Right lobe of liver (tissue), 6 donors: Measurements from ENCODE around the gene KCNMA1. TPM values are rescaled to one million over a fixed set of nuclear protein-coding genes. Genes with fewer than 3 reads are reported as not detected.

Source experiments
- ATAC-seq, 4 donors: fragments of 200-7000 bp; cut with Tn5 transposase; one replicate each; pipeline ENCODE4 v1.9.1; 2020; ENCODE audit warnings: mild to moderate bottlenecking in 4 of 4, moderate library complexity in 4 of 4
- DNase-seq, 3 donors: peaks; one replicate each; pipeline ENCODE4 v3.0.0-alpha.2; 2020
- H3K27ac ChIP-seq, 3 donors: fragments of 200-600 bp; one replicate each; pipeline ENCODE4 v1.8.0; 2022
- H3K27me3 ChIP-seq, 2 donors: fragments of 200-600 bp; one replicate each; pipeline ENCODE4 v1.8.0; 2022
- H3K36me3 ChIP-seq, 4 donors: fragments of 200-600 bp; sonication (generic) in 1 of 4; one replicate each; pipeline versions ENCODE4 v1.5.1 to v1.8.0; 2017 to 2022; ENCODE audit warnings: control low read depth in 1 of 4
- H3K4me1 ChIP-seq, 4 donors: fragments of 200-600 bp; sonication (generic) in 1 of 4; one replicate each; pipeline versions ENCODE4 v1.5.1 to v1.8.0; 2017 to 2022; ENCODE audit warnings: control low read depth in 1 of 4
- H3K4me3 ChIP-seq, 3 donors: fragments of 200-600 bp; one replicate each; pipeline ENCODE4 v1.8.0; 2022
- H3K9me3 ChIP-seq, 4 donors: fragments of 200-600 bp; sonication (generic) in 1 of 4; one replicate each; pipeline versions ENCODE4 v1.5.1 to v1.8.0; 2017 to 2022; ENCODE audit warnings: control low read depth in 1 of 4
- POLR2A ChIP-seq: fragments of 450-650 bp; IDR thresholded peaks from one replicate; pipeline ENCODE4 v1.6.1; 2017; ENCODE audit warnings: antibody characterized with exemption, mild to moderate bottlenecking
- WGBS: methylation state at CpG from one replicate; pipeline ENCODE4 v1.1.6; 2018; ENCODE audit warnings: low coverage, low lambda C conversion rate; ENCODE audit not compliant: insufficient coverage; ENCODE audit errors: missing lambda C conversion rate; 5-methylcytosine and 5-hydroxymethylcytosine counted together
- intact Hi-C, 2 donors: fragments of 100-400 bp; cut with DNase I; formaldehyde crosslinking; loops; one replicate each; pipeline versions ENCODE4 v1.11.2 to v1.14.1; 2022
- total RNA-seq, 6 experiments: library from RNA; depleted of rRNA in 2 of 6; stranded (reverse); fragments of >200 nt in 2 of 6; fragmentation: NEBNext Ultra II Directional in 3 of 6; extraction: Animal tissue kit (Norgen Biotek cat#: 25700) in 3 of 6; gene quantifications; one replicate each; pipeline versions ENCODE4 v1.1.0 to v1.2.4, GENCODE V29; 2016 to 2023
- TF ChIP-seq, protein P1 (sequence below), 4 donors: fragments of 200-600 bp in 3 of 4; fragments of 450-650 bp in 1 of 4; IDR thresholded peaks; one replicate each; pipeline versions ENCODE4 v1.5.1 to v1.8.0; 2016 to 2022; ENCODE audit warnings: antibody characterized with exemption in 4 of 4, mild to moderate bottlenecking in 2 of 4
- donor health status: DM: no; HTN: yes; CAD: no.
- donor health status: DM: no; HTN: no; CAD: no.
- donor health status: DM: no; HTN: no; CAD: no.
- donor health status: DM: no; HTN: yes; CAD: no.
- donor health status: DM: no; HTN: yes; CAD: no.

Gene KCNMA1
- total RNA-seq, 6 experiments from 2014 or later, result 5.7 to 48.0 (median 15.1) TPM

DNA sequence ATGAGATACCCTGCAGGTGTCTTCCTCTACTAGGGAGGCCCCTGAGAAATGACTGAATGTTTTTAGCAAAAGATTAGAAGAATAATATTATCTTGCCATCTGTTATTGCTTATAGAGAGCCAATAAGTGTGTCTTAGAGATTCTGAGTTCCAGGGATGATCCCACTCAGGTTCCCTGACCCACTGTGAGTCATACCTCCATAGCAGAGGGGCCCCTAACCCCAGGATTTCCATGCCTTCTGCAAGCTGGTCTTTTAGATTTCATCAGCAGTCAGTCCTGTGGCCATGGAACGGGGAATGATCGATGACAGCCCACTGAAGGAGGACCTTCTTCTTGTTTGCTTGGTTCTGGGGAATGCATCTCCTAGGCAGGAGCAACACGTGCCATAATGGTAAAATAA is 333.4 kb downstream of the KCNMA1 start:
- WGBS, result 85% methylated on average over 3 of the region's 3 CpGs
- no peak overlapping the region for H3K4me3 ChIP-seq
- no peak overlapping the region for H3K27ac ChIP-seq
- DNase-seq (no peak), ATAC-seq (no peak)
- no peaks in the 10 kb centered on the region for H3K9me3 ChIP-seq
- no peaks in the 10 kb centered on the region for H3K36me3 ChIP-seq
- H3K4me1 ChIP-seq, result peaks cover 0 to 6% (median 0%) of the 10 kb centered on the region in 4 donors
- intact Hi-C loops, result no loop called here
- no peak for TF ChIP-seq POLR2A
- TF ChIP-seq, protein P1, sequence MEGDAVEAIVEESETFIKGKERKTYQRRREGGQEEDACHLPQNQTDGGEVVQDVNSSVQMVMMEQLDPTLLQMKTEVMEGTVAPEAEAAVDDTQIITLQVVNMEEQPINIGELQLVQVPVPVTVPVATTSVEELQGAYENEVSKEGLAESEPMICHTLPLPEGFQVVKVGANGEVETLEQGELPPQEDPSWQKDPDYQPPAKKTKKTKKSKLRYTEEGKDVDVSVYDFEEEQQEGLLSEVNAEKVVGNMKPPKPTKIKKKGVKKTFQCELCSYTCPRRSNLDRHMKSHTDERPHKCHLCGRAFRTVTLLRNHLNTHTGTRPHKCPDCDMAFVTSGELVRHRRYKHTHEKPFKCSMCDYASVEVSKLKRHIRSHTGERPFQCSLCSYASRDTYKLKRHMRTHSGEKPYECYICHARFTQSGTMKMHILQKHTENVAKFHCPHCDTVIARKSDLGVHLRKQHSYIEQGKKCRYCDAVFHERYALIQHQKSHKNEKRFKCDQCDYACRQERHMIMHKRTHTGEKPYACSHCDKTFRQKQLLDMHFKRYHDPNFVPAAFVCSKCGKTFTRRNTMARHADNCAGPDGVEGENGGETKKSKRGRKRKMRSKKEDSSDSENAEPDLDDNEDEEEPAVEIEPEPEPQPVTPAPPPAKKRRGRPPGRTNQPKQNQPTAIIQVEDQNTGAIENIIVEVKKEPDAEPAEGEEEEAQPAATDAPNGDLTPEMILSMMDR (IDR thresholded peaks at IDR 0.05), result no peak
- H3K27me3 ChIP-seq, result no peaks in the 10 kb centered on the region

DNA sequence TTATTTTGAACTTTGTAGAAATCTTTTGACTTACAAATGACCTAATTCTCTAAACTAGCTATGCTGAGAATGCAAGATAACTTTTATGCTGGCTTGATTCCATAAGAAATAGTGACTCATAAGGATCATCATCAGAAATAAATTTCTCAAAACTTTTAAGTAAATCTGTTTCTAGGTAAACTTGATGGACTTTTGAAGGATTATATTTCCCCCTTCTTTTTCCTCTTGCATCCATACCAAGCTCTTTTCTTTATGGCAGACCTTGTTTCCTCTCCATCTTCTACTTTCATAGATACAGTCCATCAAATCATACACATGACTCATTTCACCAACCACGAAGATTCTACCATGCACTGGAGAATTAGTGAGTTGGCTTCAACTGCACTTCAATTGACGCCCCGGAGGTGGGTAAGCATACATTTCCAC is 336.3 kb downstream of the KCNMA1 start:
- Histone ChIP-seq H3K9me3 (no peaks in the 10 kb centered on the region), H3K27me3 (no peaks in the 10 kb centered on the region), H3K27ac (no peak overlapping the region), H3K4me3 (no peak overlapping the region), H3K4me1 (peaks cover 0 to 16% (median 5%) of the 10 kb centered on the region in 4 donors), H3K36me3 (no peaks in the 10 kb centered on the region)
- WGBS, result 91% methylated on average over 3 of the region's 3 CpGs
- ATAC-seq, result no peak
- DNase-seq, result no peak
- intact Hi-C loops, result no loop called here
- TF ChIP-seq, protein P1 (IDR thresholded peaks at IDR 0.05), result no peak
- no peak for TF ChIP-seq POLR2A

DNA sequence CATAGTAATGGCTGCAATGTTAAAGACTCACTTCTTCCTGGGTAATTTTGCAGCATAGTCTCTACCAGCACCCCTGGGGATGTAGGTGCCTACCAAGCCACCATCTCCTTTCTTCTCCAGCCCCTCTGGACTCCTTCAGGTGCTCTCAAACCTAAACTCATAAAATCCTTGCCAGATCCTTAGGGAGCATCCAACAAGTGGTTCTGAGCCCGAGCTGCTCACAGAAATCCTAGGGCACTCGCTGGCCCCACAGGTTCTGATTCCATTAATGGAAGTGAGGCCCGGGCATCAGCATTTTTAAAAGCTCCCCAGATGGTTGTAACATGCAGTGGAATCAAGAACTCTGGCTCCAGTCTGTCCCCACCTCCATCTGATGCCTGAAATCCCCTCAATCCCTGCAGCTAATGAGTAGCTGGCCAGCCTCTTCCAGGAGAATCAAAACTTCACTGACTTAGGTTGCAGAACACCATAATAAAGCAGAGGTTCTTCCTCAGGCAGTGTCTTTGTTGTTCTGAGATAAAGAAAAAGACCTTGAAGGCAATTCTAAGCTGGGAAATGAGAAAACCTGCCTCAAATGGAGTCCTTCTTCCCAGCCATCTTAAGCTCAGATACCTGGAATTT is 336.8 kb downstream of the KCNMA1 start:
- no peak for DNase-seq
- no peak overlapping the region for H3K4me3 ChIP-seq
- 88% methylated on average over 3 of the region's 3 CpGs for WGBS
- H3K27me3 ChIP-seq, result no peaks in the 10 kb centered on the region
- intact Hi-C loops, result no loop called here
- no peaks in the 10 kb centered on the region for H3K36me3 ChIP-seq
- TF ChIP-seq, protein P1 (IDR thresholded peaks at IDR 0.05), result no peak
- no peak for TF ChIP-seq POLR2A
- H3K9me3 ChIP-seq, result no peaks in the 10 kb centered on the region
- ATAC-seq, result no peak
- H3K27ac ChIP-seq, result no peak overlapping the region
- peaks cover 0 to 21% (median 7%) of the 10 kb centered on the region in 4 donors for H3K4me1 ChIP-seq

DNA sequence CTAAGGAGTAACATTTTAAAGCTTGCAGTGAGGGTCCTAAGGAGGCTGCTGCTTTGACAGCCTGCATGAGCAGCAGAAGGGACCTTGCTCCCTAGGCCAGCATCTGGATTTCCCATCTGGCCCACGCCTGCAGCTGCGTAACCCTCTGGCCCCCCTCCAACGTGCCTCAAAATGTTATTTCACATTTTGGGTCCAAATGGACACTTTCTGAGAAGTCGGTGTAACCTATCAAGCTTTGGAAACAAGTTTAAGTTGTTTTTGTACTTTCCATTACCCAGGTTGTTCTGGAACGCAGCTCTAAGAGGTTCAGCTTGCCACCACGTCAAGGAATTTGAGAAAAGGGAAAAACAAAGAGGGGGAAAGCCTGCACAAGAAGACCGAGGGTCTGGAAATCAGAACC is 338.3 kb downstream of the KCNMA1 start:
- Histone ChIP-seq H3K36me3 (no peaks in the 10 kb centered on the region), H3K4me3 (no peak overlapping the region), H3K4me1 (peaks cover 0 to 23% (median 7%) of the 10 kb centered on the region in 4 donors), H3K27me3 (no peaks in the 10 kb centered on the region), H3K9me3 (no peaks in the 10 kb centered on the region), H3K27ac (no peak overlapping the region)
- intact Hi-C loops, result no loop called here
- DNase-seq (no peak), ATAC-seq (no peak)
- WGBS, result 63% methylated on average over 7 of the region's 7 CpGs
- TF ChIP-seq, protein P1 (IDR thresholded peaks at IDR 0.05), result no peak
- no peak for TF ChIP-seq POLR2A
